ENCODE data around the gene ZMYM1.
"Not testable (repeated sequence)": the region's sequence is repeated elsewhere in the genome, so short reads cannot be mapped to it uniquely, and the experiment has no call there.

The ZMYM1 gene

GRCh38 chr1:35076426-35076825 lies 2.8 kb upstream of the ZMYM1 start:
- DNase-seq (ENCODE audit: low spot score), result not testable (repeated sequence)

GRCh38 chr1:35080171-35080854 lies 1.1 kb downstream of the ZMYM1 start:
- no peak for DNase-seq (ENCODE audit: low spot score)

GRCh38 chr1:35085421-35085820 lies 6.2 kb downstream of the ZMYM1 start:
- DNase-seq (ENCODE audit: low spot score), result no peak

GRCh38 chr1:35097224-35097623 lies 18.0 kb downstream of the ZMYM1 start:
- no peak for DNase-seq (ENCODE audit: low spot score)

- DNase-seq (ENCODE audit: low spot score), result no peak
Observed at GRCh38 chr1:35111106-35111505, 31.9 kb downstream of the ZMYM1 start.

GRCh38 chr1:35112668-35113067 lies 33.5 kb downstream of the ZMYM1 start:
- no peak for DNase-seq (ENCODE audit: low spot score)

GRCh38 chr1:35115459-35116383 lies 36.5 kb downstream of the ZMYM1 start:
- DNase-seq (ENCODE audit: low spot score), result no peak

- DNase-seq (ENCODE audit: low spot score), result no peak
Observed at GRCh38 chr1:35120458-35121133, 41.4 kb downstream of the ZMYM1 start.

- DNase-seq (ENCODE audit: low spot score), result no peak
Observed at GRCh38 chr1:35122311-35122710, 43.1 kb downstream of the ZMYM1 start.

GRCh38 chr1:35126546-35126945 lies 47.4 kb downstream of the ZMYM1 start:
- DNase-seq (ENCODE audit: low spot score), result no peak

GRCh38 chr1:35129080-35129479 lies 49.9 kb downstream of the ZMYM1 start:
- DNase-seq (ENCODE audit: low spot score), result no peak

GRCh38 chr1:35136780-35137179 lies 57.6 kb downstream of the ZMYM1 start:
- no peak for DNase-seq (ENCODE audit: low spot score)

GRCh38 chr1:35137590-35137989 lies 58.4 kb downstream of the ZMYM1 start:
- not testable (repeated sequence) for DNase-seq (ENCODE audit: low spot score)

GRCh38 chr1:35142294-35142693 lies 63.1 kb downstream of the ZMYM1 start:
- not testable (repeated sequence) for DNase-seq (ENCODE audit: low spot score)

GRCh38 chr1:35142728-35143127 lies 63.5 kb downstream of the ZMYM1 start:
- not testable (repeated sequence) for DNase-seq (ENCODE audit: low spot score)

GRCh38 chr1:35143737-35144508 lies 64.7 kb downstream of the ZMYM1 start:
- no peak for DNase-seq (ENCODE audit: low spot score)

- DNase-seq (ENCODE audit: low spot score), result not testable (repeated sequence)
Observed at GRCh38 chr1:35145892-35146549, 66.8 kb downstream of the ZMYM1 start.

- DNase-seq (ENCODE audit: low spot score), result no peak
Observed at GRCh38 chr1:35151220-35151619, 72.0 kb downstream of the ZMYM1 start.

- DNase-seq (ENCODE audit: low spot score), result no peak
Observed at GRCh38 chr1:35164893-35165292, 85.7 kb downstream of the ZMYM1 start.

All from globus pallidus (tissue), 1 donor.